GM23248 (cell line): Measurements from ENCODE around the gene MED15.

Experiments
- EZH2 ChIP-seq: fragments of 200-600 bp; sonication (generic); IDR thresholded peaks from 2 replicates; pipeline ENCODE4 v1.6.1; 2018; ENCODE audit warnings: antibody characterized with exemption, mild to moderate bottlenecking; ENCODE audit not compliant: insufficient read depth, poor library complexity, severe bottlenecking
- EZH2phosphoT487 ChIP-seq: fragments of 200-600 bp; sonication (generic); IDR thresholded peaks from 2 replicates; pipeline ENCODE4 v1.6.1; 2018; ENCODE audit warnings: antibody characterized with exemption, moderate library complexity, mild to moderate bottlenecking, low read depth; ENCODE audit not compliant: insufficient read depth

GRCh38 chr22:20490941-20491307, 16.5 kb upstream of the MED15 start:
- no peak for TF ChIP-seq EZH2phosphoT487
- no peak for TF ChIP-seq EZH2
